HFFc6 (cell line): Measurements from ENCODE around the gene ATP5PO. TPM values are rescaled to one million over a fixed set of nuclear protein-coding genes. Genes with fewer than 3 reads are reported as not detected.
"Not testable (repeated sequence)": the region's sequence is repeated elsewhere in the genome, so short reads cannot be mapped to it uniquely, and the experiment has no call there.

Experiments used
- DNase-seq: peaks from one replicate; pipeline ENCODE4 v3.0.0-alpha.2; 2018
- H3K27ac Mint-ChIP-seq: 2 replicates; pipeline ENCODE4 v1.8.0; 2020; ENCODE audit warnings: mild to moderate bottlenecking, mixed read lengths
- H3K27me3 Mint-ChIP-seq: 2 replicates; pipeline ENCODE4 v1.8.0; 2021; ENCODE audit warnings: mild to moderate bottlenecking, moderate library complexity, mixed read lengths; ENCODE audit not compliant: insufficient read depth
- H3K36me3 Mint-ChIP-seq: 2 replicates; pipeline ENCODE4 v1.8.0; 2021; ENCODE audit warnings: low read depth, mixed read lengths
- H3K4me1 Mint-ChIP-seq: 2 replicates; pipeline ENCODE4 v1.8.0; 2020; ENCODE audit warnings: low read depth, mixed read lengths
- H3K4me3 Mint-ChIP-seq: 2 replicates; pipeline ENCODE4 v1.8.0; 2020; ENCODE audit warnings: mild to moderate bottlenecking, moderate library complexity, mixed read lengths
- H3K9me3 Mint-ChIP-seq: 2 replicates; pipeline ENCODE4 v1.8.0; 2020; ENCODE audit warnings: mild to moderate bottlenecking, mixed read lengths
- total RNA-seq, 6 experiments: library from RNA; stranded (reverse); fragmentation: NEBNext Ultra II Directional; extraction: Animal tissue kit (Norgen Biotek cat#: 25700); gene quantifications; 2 replicates in 1 of 6; 3 replicates in 5 of 6; pipeline ENCODE4 v1.2.3, GENCODE V29; 2021
- TF ChIP-seq, protein P1 (sequence below): fragments of 200-600 bp; sonication (generic); IDR thresholded peaks from 2 replicates; pipeline ENCODE4 v1.5.0; 2021; ENCODE audit warnings: antibody characterized with exemption, mild to moderate bottlenecking

Gene ATP5PO
- total RNA-seq, 6 experiments from 2014 or later = 175 to 206 (median 192) TPM

- Mint-ChIP-seq H3K36me3 (peaks cover 4% of the 10 kb centered on the region; the same call in 1 of the 2 replicates), H3K4me3 (peak overlapping the region; percentile 96), H3K9me3 (no peaks in the 10 kb centered on the region), H3K27me3 (no peaks in the 10 kb centered on the region), H3K4me1 (peaks cover 15% of the 10 kb centered on the region), H3K27ac (peak overlapping the region; percentile 95)
- no peak for DNase-seq
- TF ChIP-seq, protein P1, sequence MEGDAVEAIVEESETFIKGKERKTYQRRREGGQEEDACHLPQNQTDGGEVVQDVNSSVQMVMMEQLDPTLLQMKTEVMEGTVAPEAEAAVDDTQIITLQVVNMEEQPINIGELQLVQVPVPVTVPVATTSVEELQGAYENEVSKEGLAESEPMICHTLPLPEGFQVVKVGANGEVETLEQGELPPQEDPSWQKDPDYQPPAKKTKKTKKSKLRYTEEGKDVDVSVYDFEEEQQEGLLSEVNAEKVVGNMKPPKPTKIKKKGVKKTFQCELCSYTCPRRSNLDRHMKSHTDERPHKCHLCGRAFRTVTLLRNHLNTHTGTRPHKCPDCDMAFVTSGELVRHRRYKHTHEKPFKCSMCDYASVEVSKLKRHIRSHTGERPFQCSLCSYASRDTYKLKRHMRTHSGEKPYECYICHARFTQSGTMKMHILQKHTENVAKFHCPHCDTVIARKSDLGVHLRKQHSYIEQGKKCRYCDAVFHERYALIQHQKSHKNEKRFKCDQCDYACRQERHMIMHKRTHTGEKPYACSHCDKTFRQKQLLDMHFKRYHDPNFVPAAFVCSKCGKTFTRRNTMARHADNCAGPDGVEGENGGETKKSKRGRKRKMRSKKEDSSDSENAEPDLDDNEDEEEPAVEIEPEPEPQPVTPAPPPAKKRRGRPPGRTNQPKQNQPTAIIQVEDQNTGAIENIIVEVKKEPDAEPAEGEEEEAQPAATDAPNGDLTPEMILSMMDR = no peak
These were observed 16.3 kb upstream of the ATP5PO start for GRCh38 chr21:33931799-33932390.

DNA sequence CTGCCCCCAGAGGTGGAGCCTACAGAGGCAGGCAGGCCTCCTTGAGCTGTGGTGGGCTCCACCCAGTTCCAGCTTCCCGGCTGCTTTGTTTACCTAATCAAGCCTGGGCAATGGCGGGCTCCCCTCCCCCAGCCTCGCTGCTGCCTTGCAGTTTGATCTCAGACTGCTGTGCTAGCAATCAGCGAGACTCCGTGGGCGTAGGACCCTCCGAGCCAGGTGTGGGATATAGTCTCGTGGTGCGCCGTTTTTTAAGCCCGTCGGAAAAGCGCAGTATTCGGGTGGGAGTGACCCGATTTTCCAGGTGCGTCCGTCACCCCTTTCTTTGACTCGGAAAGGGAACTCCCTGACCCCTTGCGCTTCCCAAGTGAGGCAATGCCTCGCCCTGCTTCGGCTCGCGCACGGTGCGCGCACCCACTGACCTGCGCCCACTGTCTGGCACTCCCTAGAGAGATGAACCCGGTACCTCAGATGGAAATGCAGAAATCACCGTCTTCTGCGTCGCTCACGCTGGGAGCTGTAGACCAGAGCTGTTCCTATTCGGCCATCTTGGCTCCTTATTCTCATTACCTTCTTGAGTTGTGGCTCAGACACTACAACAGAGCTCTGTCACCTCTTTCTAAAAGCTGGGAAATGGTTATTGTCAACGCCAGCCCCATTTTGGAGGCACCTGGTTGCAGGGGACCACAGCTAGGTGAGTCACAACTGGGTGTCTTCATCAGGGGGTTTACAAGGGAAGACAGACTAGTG is 15.6 kb upstream of the ATP5PO start:
- DNase-seq, H3K36me3 Mint-ChIP-seq, H3K27me3 Mint-ChIP-seq, H3K9me3 Mint-ChIP-seq: not testable (repeated sequence)
- peaks cover 15% of the 10 kb centered on the region for H3K4me1 Mint-ChIP-seq
- peak overlapping the region; percentile 96 for H3K4me3 Mint-ChIP-seq
- peak overlapping the region; percentile 95 for H3K27ac Mint-ChIP-seq

GRCh38 chr21:33926248-33926647 is 10.6 kb upstream of the ATP5PO start:
- peaks cover 11% of the 10 kb centered on the region for H3K4me1 Mint-ChIP-seq
- H3K4me3 Mint-ChIP-seq, H3K27ac Mint-ChIP-seq, H3K36me3 Mint-ChIP-seq, DNase-seq, H3K9me3 Mint-ChIP-seq, H3K27me3 Mint-ChIP-seq: not testable (repeated sequence)

- no peak for DNase-seq
- Mint-ChIP-seq H3K4me1 (peaks cover 11% of the 10 kb centered on the region), H3K4me3 (no peak overlapping the region), H3K36me3 (no peaks in the 10 kb centered on the region), H3K27me3 (peaks cover 3% of the 10 kb centered on the region; the same call in 1 of the 2 replicates), H3K9me3 (no peaks in the 10 kb centered on the region), H3K27ac (no peak overlapping the region)
- TF ChIP-seq, protein P1 = no peak
These were observed 9.1 kb upstream of the ATP5PO start for GRCh38 chr21:33924766-33925100.

DNA sequence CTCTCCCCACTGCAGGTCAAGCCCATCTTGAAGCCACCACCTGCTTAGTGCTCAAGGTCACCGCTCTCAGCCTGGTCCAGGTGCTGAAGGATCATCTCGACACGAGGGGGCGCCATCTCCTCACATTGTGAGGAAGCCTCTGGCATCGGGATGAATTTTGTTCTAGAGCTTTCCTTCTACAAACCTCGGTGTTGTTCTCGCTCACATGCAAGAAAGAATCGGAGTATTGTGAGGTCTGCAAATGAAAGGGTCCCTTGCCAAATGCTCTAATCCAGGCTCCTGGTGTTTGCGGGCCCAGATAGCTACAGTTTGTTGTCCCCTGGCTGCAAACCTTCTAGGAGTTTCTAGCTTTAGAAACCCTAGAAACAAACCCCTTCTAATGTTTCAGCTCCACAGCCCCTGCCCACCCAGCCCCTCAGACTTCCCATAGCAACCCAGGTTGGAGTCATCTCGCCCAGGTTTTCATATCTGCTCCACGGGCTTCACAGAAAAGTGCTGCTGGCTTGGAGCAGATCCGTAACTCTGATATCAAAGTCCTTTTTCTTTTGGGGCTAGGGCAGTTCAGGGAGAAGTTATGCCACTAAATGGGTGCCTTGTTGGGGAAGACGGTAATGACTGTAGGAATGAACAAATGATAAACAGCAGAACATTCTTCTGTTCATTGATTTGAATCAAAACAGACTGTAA is 8.6 kb upstream of the ATP5PO start:
- Mint-ChIP-seq H3K27me3 (peaks cover 3% of the 10 kb centered on the region; the same call in 1 of the 2 replicates), H3K9me3 (no peaks in the 10 kb centered on the region), H3K27ac (no peak overlapping the region), H3K4me1 (peaks cover 11% of the 10 kb centered on the region), H3K36me3 (no peaks in the 10 kb centered on the region), H3K4me3 (peak overlapping the region; percentile 30; the same call in 1 of the 2 replicates)
- TF ChIP-seq, protein P1 = peak; percentile 98
- peak; percentile 52 for DNase-seq

DNA sequence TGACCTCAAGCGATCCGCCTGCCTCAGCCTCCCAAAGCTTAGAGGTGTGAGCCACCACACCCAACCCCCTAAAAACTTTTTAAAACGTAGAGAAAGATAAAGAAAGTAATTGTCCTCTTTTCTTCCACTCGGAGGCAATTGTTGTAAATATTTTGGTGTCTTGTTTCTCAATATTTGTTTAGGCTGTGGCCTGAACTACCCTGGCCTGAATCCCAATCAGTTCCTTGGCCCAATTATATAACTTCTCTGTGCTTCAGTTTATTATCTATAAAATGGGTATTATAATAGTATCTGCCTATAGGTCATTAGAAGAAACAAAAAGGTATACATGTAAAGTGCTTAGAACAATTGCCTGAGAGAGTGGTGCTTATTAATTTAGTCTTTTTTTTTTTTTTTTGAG is 1.8 kb upstream of the ATP5PO start:
- Mint-ChIP-seq H3K9me3 (no peaks in the 10 kb centered on the region), H3K27ac (no peak overlapping the region), H3K36me3 (peaks cover 19% of the 10 kb centered on the region), H3K27me3 (peaks cover 3% of the 10 kb centered on the region; the same call in 1 of the 2 replicates), H3K4me3 (no peak overlapping the region), H3K4me1 (peaks cover 21% of the 10 kb centered on the region)
- DNase-seq = no peak
- TF ChIP-seq, protein P1 = no peak
